Astrocyte of the spinal cord (primary cell): ENCODE results near the gene CAPN7.

Source experiments
- DNase-seq: peaks from one replicate; pipeline ENCODE4 v3.0.0; 2011; ENCODE audit warnings: low read depth, low spot score
- H3K4me3 ChIP-seq: 2 replicates; pipeline ENCODE4 v1.5.1; 2011; ENCODE audit warnings: low read depth, mild to moderate bottlenecking, low read length, moderate library complexity
- CTCF ChIP-seq: IDR thresholded peaks from 2 replicates; pipeline ENCODE4 v1.5.1; 2012; ENCODE audit warnings: low read depth, mild to moderate bottlenecking, low read length, inconsistent platforms
- in situ Hi-C: cut with HindIII; loops from 2 replicates; pipeline ENCODE4 v1.10.0; 2017; ENCODE audit warnings: low sequenced_read_pairs

The CAPN7 gene

GRCh38 chr3:15292765-15293522 lies 86.9 kb downstream of the CAPN7 start:
- peak; percentile 46 for DNase-seq
- in situ Hi-C loops = no loop called here
- no peak for TF ChIP-seq CTCF
- no peak overlapping the region for H3K4me3 ChIP-seq

GRCh38 chr3:15294929-15295328 lies 88.9 kb downstream of the CAPN7 start:
- TF ChIP-seq CTCF = no peak
- in situ Hi-C loops = no loop called here
- H3K4me3 ChIP-seq = no peak overlapping the region
- no peak for DNase-seq

- in situ Hi-C loops = no loop called here
- DNase-seq = peak; percentile 59
- no peak overlapping the region for H3K4me3 ChIP-seq
- no peak for TF ChIP-seq CTCF
Measured at GRCh38 chr3:15295506-15295905, 89.5 kb downstream of the CAPN7 start.

- no peak for DNase-seq
- no peak overlapping the region for H3K4me3 ChIP-seq
- TF ChIP-seq CTCF = no peak
- in situ Hi-C loops = no loop called here
Measured at GRCh38 chr3:15297608-15298350, 91.7 kb downstream of the CAPN7 start.

- in situ Hi-C loops = no loop called here
- DNase-seq = no peak
- H3K4me3 ChIP-seq = no peak overlapping the region
- TF ChIP-seq CTCF = no peak
Measured at GRCh38 chr3:15298504-15298903, 92.5 kb downstream of the CAPN7 start.

GRCh38 chr3:15299036-15299435 lies 93.0 kb downstream of the CAPN7 start:
- H3K4me3 ChIP-seq = no peak overlapping the region
- in situ Hi-C loops = no loop called here
- no peak for TF ChIP-seq CTCF
- no peak for DNase-seq
